Liver (tissue), 9 donors: Measurements from ENCODE around the gene CA6. TPM values are rescaled to one million over a fixed set of nuclear protein-coding genes. Genes with fewer than 3 reads are reported as not detected.

Experiments
- DNase-seq: peaks from one replicate; pipeline ENCODE4 v3.0.0-alpha.2; 2017; ENCODE audit warnings: low spot score
- H3K27ac ChIP-seq, 2 donors: one replicate each; pipeline ENCODE4 v1.7.0; 2013; ENCODE audit warnings: inconsistent platforms in 2 of 2, low read length in 2 of 2, control low read depth in 1 of 2, low read depth in 1 of 2, mild to moderate bottlenecking in 1 of 2
- H3K27me3 ChIP-seq, 4 donors: one replicate each; pipeline versions ENCODE4 v1.6.1 to v1.7.0; 2013; ENCODE audit warnings: low read length in 3 of 4, inconsistent platforms in 1 of 4, mild to moderate bottlenecking in 1 of 4, moderate library complexity in 1 of 4; ENCODE audit not compliant: control insufficient read depth in 4 of 4, insufficient read depth in 4 of 4
- H3K36me3 ChIP-seq, 4 donors: one replicate each; pipeline versions ENCODE4 v1.6.1 to v1.7.0; 2013; ENCODE audit warnings: low read length in 3 of 4, mild to moderate bottlenecking in 3 of 4, low read depth in 1 of 4, moderate library complexity in 1 of 4; ENCODE audit not compliant: control insufficient read depth in 4 of 4, insufficient read depth in 3 of 4
- H3K4me1 ChIP-seq, 4 donors: one replicate each; pipeline versions ENCODE4 v1.6.1 to v1.7.0; 2013; ENCODE audit warnings: low read length in 3 of 4, mild to moderate bottlenecking in 3 of 4, moderate library complexity in 1 of 4; ENCODE audit not compliant: control insufficient read depth in 4 of 4, insufficient read depth in 4 of 4
- H3K4me3 ChIP-seq, 3 donors: one replicate each; pipeline versions ENCODE4 v1.6.1 to v1.7.0; 2013; ENCODE audit warnings: low read length in 3 of 3, control low read depth in 1 of 3, low read depth in 1 of 3, mild to moderate bottlenecking in 1 of 3
- H3K9ac ChIP-seq, 2 donors: one replicate each; pipeline ENCODE4 v1.7.0; 2013; ENCODE audit warnings: low read length in 2 of 2, mild to moderate bottlenecking in 2 of 2, moderate library complexity in 2 of 2, control low read depth in 1 of 2, low read depth in 1 of 2
- H3K9me3 ChIP-seq, 4 donors: one replicate each; pipeline versions ENCODE4 v1.6.1 to v1.7.0; 2013; ENCODE audit warnings: low read length in 3 of 4; ENCODE audit not compliant: control insufficient read depth in 4 of 4
- EGR1 ChIP-seq, 2 donors: IDR thresholded peaks; 2 replicates each; pipeline ENCODE4 v1.6.1; 2016 to 2018; ENCODE audit warnings: antibody characterized with exemption in 2 of 2, low read depth in 2 of 2
- FOXA1 ChIP-seq: IDR thresholded peaks from 2 replicates; pipeline ENCODE4 v1.6.1; 2016; ENCODE audit warnings: antibody characterized with exemption
- FOXA2 ChIP-seq: IDR thresholded peaks from 2 replicates; pipeline ENCODE4 v1.6.1; 2016; ENCODE audit warnings: antibody characterized with exemption
- GABPA ChIP-seq, 2 donors: IDR thresholded peaks in 1 of 2; conservative IDR thresholded peaks in 1 of 2; 2 replicates each; pipeline ENCODE4 v1.6.1; 2016; ENCODE audit warnings: antibody characterized with exemption in 2 of 2, mild to moderate bottlenecking in 1 of 2, moderate library complexity in 1 of 2
- HNF4A ChIP-seq, 2 donors: conservative IDR thresholded peaks; 2 replicates each; pipeline ENCODE4 v1.6.1; 2016; ENCODE audit warnings: antibody characterized with exemption in 2 of 2, mild to moderate bottlenecking in 2 of 2
- HNF4G ChIP-seq: IDR thresholded peaks from 2 replicates; pipeline ENCODE4 v1.6.1; 2016; ENCODE audit warnings: antibody characterized with exemption
- JUND ChIP-seq, 2 donors: IDR thresholded peaks; 2 replicates each; pipeline ENCODE4 v1.6.1; 2016; ENCODE audit warnings: antibody characterized with exemption in 2 of 2
- NR2F2 ChIP-seq: IDR thresholded peaks from 2 replicates; pipeline ENCODE4 v1.6.1; 2016; ENCODE audit warnings: antibody characterized with exemption
- RAD21 ChIP-seq, 2 donors: IDR thresholded peaks; 2 replicates each; pipeline ENCODE4 v1.6.1; 2016; ENCODE audit warnings: antibody characterized with exemption in 2 of 2, mild to moderate bottlenecking in 2 of 2
- RXRA ChIP-seq, 2 donors: IDR thresholded peaks; 2 replicates each; pipeline ENCODE4 v1.6.1; 2017 to 2018; ENCODE audit warnings: antibody characterized with exemption in 2 of 2, mild to moderate bottlenecking in 1 of 2
- SP1 ChIP-seq: IDR thresholded peaks from 2 replicates; pipeline ENCODE4 v1.6.1; 2018; ENCODE audit warnings: antibody characterized with exemption, mild to moderate bottlenecking
- TAF1 ChIP-seq: conservative IDR thresholded peaks from 2 replicates; pipeline ENCODE4 v1.6.1; 2016; ENCODE audit warnings: antibody characterized with exemption, mild to moderate bottlenecking
- YY1 ChIP-seq: IDR thresholded peaks from 2 replicates; pipeline ENCODE4 v1.6.1; 2016; ENCODE audit warnings: antibody characterized with exemption, mild to moderate bottlenecking
- WGBS: extraction: QIAGEN DNeasy Blood & Tissue Kit; methylation state at CpG from one replicate; pipeline ENCODE4 v1.1.7; 2013; 5-methylcytosine and 5-hydroxymethylcytosine counted together
- polyA plus RNA-seq, 2 donors: library from polyadenylated mRNA; stranded (reverse) in 1 of 2; unstranded in 1 of 2; fragments of 200-250 nt in 1 of 2; fragments of >200 nt in 1 of 2; fragmentation: Nextera tagmentation in 1 of 2; extraction: Ambion mirVana in 1 of 2; gene quantifications; one replicate each; pipeline versions ENCODE4 v1.2.1 to v1.2.3, GENCODE V29; 2013 to 2015
- total RNA-seq, 2 donors: library from RNA; depleted of rRNA; stranded (reverse); fragments of >200 nt; gene quantifications; one replicate each; pipeline ENCODE4 v1.2.3, GENCODE V29; 2014
- TF ChIP-seq, protein P1 (sequence below): IDR thresholded peaks from 2 replicates; pipeline ENCODE4 v1.6.1; 2016; ENCODE audit warnings: antibody characterized with exemption
- TF ChIP-seq, protein P2 (sequence below): IDR thresholded peaks from 2 replicates; pipeline ENCODE4 v1.6.1; 2016; ENCODE audit warnings: antibody characterized with exemption
- TF ChIP-seq, protein P3 (sequence below): fragments of 150-350 bp; IDR thresholded peaks from 2 replicates; pipeline ENCODE4 v1.5.1; 2017; ENCODE audit warnings: improper control_type of control experiment, low read depth, low read length; ENCODE audit not compliant: missing input control
- TF ChIP-seq, protein P4 (sequence below): IDR thresholded peaks from 2 replicates; pipeline ENCODE4 v1.6.1; 2016; ENCODE audit warnings: antibody characterized with exemption, mild to moderate bottlenecking
- TF ChIP-seq, protein P5 (sequence below): IDR thresholded peaks from 2 replicates; pipeline ENCODE4 v1.6.1; 2016; ENCODE audit warnings: antibody characterized with exemption
- donor health status: healthy.
- donor health status: healthy.
- donor health status: healthy.
- donor health status: healthy.
- donor health status: healthy.

The CA6 gene
- total and polyA plus RNA-seq, 4 donors: not detected

DNA sequence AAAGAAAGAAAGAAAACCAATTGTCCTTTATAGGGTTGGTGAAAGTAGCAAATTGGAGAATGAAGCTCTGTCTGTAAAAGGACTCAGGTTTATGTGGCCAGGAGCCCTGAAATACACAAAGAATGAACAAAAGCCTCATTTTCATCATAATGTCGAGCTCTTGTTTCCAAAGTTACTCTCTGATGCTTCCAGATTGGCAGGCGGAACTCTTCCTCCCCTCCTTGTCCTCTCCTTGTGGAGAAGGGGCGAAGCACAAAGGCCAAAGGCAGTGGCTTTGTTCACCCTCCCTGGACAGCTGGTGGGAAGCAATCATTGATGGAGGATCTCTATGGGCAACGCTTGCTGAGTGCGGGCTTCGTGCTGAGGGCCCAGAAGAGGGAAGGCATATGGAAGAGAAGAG lies 5.6 kb downstream of the CA6 start:
- no peak overlapping the region for H3K9ac ChIP-seq
- DNase-seq: no peak
- no peak overlapping the region for H3K27ac ChIP-seq
- TF ChIP-seq SP1 (no peak), GABPA (IDR thresholded peaks at IDR 0.05 in 1 of 2, conservative IDR thresholded peaks at IDR 0.05 in 1 of 2) (no peak), RAD21 (IDR thresholded peaks at IDR 0.05) (no peak), NR2F2 (no peak), FOXA2 (no peak)
- TF ChIP-seq, protein P1, sequence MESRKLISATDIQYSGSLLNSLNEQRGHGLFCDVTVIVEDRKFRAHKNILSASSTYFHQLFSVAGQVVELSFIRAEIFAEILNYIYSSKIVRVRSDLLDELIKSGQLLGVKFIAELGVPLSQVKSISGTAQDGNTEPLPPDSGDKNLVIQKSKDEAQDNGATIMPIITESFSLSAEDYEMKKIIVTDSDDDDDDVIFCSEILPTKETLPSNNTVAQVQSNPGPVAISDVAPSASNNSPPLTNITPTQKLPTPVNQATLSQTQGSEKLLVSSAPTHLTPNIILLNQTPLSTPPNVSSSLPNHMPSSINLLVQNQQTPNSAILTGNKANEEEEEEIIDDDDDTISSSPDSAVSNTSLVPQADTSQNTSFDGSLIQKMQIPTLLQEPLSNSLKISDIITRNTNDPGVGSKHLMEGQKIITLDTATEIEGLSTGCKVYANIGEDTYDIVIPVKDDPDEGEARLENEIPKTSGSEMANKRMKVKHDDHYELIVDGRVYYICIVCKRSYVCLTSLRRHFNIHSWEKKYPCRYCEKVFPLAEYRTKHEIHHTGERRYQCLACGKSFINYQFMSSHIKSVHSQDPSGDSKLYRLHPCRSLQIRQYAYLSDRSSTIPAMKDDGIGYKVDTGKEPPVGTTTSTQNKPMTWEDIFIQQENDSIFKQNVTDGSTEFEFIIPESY: no peak
- H3K36me3 ChIP-seq: no peaks in the 10 kb centered on the region
- H3K4me1 ChIP-seq: no peaks in the 10 kb centered on the region
- no peaks in the 10 kb centered on the region for H3K27me3 ChIP-seq
- H3K9me3 ChIP-seq: no peaks in the 10 kb centered on the region
- H3K4me3 ChIP-seq: no peak overlapping the region
- 73% methylated on average over 6 of the region's 6 CpGs for WGBS

DNA sequence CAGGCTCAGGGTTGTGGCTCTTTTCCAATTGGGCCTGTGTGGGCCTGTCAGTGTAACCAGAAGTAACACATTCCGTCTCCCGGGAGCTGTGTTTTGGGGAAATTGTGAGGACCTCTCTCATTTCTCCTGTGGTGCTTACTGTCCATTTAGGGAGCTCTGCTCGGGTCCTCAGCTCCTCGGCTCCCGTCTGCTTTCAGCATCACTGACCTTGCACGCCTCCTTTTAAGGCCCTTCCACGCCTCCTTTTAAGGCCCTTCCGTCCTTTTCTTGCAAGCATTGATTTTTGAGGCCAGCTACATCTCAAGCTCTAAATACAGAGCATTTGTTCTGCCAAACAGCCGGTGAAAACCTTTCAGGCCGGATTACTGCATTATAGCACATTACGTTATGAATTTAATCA lies 9.7 kb downstream of the CA6 start:
- no peak overlapping the region for H3K9ac ChIP-seq
- H3K4me3 ChIP-seq: no peak overlapping the region
- H3K9me3 ChIP-seq: no peaks in the 10 kb centered on the region
- H3K4me1 ChIP-seq: no peaks in the 10 kb centered on the region
- no peak overlapping the region for H3K27ac ChIP-seq
- WGBS: 95% methylated on average over 11 of the region's 11 CpGs
- no peak for DNase-seq
- no peaks in the 10 kb centered on the region for H3K27me3 ChIP-seq
- TF ChIP-seq JUND (IDR thresholded peaks at IDR 0.05): no peak
- TF ChIP-seq TAF1: no peak
- TF ChIP-seq FOXA2: no peak
- TF ChIP-seq, protein P2, sequence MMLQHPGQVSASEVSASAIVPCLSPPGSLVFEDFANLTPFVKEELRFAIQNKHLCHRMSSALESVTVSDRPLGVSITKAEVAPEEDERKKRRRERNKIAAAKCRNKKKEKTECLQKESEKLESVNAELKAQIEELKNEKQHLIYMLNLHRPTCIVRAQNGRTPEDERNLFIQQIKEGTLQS: no peak
- no peak for TF ChIP-seq FOXA1
- TF ChIP-seq GABPA (IDR thresholded peaks at IDR 0.05 in 1 of 2, conservative IDR thresholded peaks at IDR 0.05 in 1 of 2): no peak
- no peak for TF ChIP-seq NR2F2
- TF ChIP-seq EGR1 (IDR thresholded peaks at IDR 0.05; ENCODE audit: low read depth in 2 of 2): no peak
- no peak for TF ChIP-seq HNF4A (conservative IDR thresholded peaks at IDR 0.05)
- no peak for TF ChIP-seq RAD21 (IDR thresholded peaks at IDR 0.05)
- no peak for TF ChIP-seq YY1
- no peak for TF ChIP-seq SP1
- TF ChIP-seq HNF4G: no peak
- TF ChIP-seq, protein P3, sequence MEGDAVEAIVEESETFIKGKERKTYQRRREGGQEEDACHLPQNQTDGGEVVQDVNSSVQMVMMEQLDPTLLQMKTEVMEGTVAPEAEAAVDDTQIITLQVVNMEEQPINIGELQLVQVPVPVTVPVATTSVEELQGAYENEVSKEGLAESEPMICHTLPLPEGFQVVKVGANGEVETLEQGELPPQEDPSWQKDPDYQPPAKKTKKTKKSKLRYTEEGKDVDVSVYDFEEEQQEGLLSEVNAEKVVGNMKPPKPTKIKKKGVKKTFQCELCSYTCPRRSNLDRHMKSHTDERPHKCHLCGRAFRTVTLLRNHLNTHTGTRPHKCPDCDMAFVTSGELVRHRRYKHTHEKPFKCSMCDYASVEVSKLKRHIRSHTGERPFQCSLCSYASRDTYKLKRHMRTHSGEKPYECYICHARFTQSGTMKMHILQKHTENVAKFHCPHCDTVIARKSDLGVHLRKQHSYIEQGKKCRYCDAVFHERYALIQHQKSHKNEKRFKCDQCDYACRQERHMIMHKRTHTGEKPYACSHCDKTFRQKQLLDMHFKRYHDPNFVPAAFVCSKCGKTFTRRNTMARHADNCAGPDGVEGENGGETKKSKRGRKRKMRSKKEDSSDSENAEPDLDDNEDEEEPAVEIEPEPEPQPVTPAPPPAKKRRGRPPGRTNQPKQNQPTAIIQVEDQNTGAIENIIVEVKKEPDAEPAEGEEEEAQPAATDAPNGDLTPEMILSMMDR: no peak
- no peak for TF ChIP-seq RXRA (IDR thresholded peaks at IDR 0.05)
- TF ChIP-seq, protein P4, sequence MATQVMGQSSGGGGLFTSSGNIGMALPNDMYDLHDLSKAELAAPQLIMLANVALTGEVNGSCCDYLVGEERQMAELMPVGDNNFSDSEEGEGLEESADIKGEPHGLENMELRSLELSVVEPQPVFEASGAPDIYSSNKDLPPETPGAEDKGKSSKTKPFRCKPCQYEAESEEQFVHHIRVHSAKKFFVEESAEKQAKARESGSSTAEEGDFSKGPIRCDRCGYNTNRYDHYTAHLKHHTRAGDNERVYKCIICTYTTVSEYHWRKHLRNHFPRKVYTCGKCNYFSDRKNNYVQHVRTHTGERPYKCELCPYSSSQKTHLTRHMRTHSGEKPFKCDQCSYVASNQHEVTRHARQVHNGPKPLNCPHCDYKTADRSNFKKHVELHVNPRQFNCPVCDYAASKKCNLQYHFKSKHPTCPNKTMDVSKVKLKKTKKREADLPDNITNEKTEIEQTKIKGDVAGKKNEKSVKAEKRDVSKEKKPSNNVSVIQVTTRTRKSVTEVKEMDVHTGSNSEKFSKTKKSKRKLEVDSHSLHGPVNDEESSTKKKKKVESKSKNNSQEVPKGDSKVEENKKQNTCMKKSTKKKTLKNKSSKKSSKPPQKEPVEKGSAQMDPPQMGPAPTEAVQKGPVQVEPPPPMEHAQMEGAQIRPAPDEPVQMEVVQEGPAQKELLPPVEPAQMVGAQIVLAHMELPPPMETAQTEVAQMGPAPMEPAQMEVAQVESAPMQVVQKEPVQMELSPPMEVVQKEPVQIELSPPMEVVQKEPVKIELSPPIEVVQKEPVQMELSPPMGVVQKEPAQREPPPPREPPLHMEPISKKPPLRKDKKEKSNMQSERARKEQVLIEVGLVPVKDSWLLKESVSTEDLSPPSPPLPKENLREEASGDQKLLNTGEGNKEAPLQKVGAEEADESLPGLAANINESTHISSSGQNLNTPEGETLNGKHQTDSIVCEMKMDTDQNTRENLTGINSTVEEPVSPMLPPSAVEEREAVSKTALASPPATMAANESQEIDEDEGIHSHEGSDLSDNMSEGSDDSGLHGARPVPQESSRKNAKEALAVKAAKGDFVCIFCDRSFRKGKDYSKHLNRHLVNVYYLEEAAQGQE: no peak
- TF ChIP-seq, protein P1: no peak
- TF ChIP-seq, protein P5, sequence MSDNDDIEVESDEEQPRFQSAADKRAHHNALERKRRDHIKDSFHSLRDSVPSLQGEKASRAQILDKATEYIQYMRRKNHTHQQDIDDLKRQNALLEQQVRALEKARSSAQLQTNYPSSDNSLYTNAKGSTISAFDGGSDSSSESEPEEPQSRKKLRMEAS: no peak
- no peaks in the 10 kb centered on the region for H3K36me3 ChIP-seq
